Activated CD4-positive, alpha-beta T cell treated with anti-CD3 and anti-CD28 coated beads for 36 hours (primary cell): ENCODE data around the gene UBE2K. TPM values are rescaled to one million over a fixed set of nuclear protein-coding genes. Genes with fewer than 3 reads are reported as not detected.
"Not testable (repeated sequence)": the region's sequence is repeated elsewhere in the genome, so short reads cannot be mapped to it uniquely, and the experiment has no call there.

ENCODE experiments used
- ATAC-seq: fragments of 200-7000 bp; cut with Tn5 transposase; one replicate; pipeline ENCODE4 v1.10.0; 2021; ENCODE audit warnings: mild to moderate bottlenecking, moderate library complexity
- CTCF ChIA-PET: fragments of 350-600 bp; sonication (Branson Sonifier 250); formaldehyde crosslinking; loops from one replicate; lab custom pipeline; 2021; ENCODE audit warnings: antibody characterized with exemption; lab: Charles Lee
- POLR2A ChIA-PET: fragments of 350-600 bp; sonication (Branson Sonifier 250); formaldehyde crosslinking; loops from one replicate; lab custom pipeline; 2021; ENCODE audit warnings: antibody characterized with exemption, inconsistent platforms; lab: Charles Lee
- DNase-seq: peaks from one replicate; pipeline ENCODE4 v3.0.0-alpha.2; 2020
- H3K27ac Mint-ChIP-seq: one replicate; pipeline ENCODE4 v1.8.0; 2021; ENCODE audit warnings: mixed read lengths
- H3K27me3 Mint-ChIP-seq: one replicate; pipeline ENCODE4 v1.8.0; 2021; ENCODE audit warnings: mixed read lengths
- H3K36me3 Mint-ChIP-seq: one replicate; pipeline ENCODE4 v1.8.0; 2021; ENCODE audit warnings: low read depth, mixed read lengths
- H3K4me1 Mint-ChIP-seq: one replicate; pipeline ENCODE4 v1.8.0; 2021; ENCODE audit warnings: mixed read lengths
- H3K4me3 Mint-ChIP-seq: one replicate; pipeline ENCODE4 v1.8.0; 2021; ENCODE audit warnings: mild to moderate bottlenecking, moderate library complexity, mixed read lengths
- H3K9me3 Mint-ChIP-seq: one replicate; pipeline ENCODE4 v1.8.0; 2021; ENCODE audit warnings: low read depth, mixed read lengths
- intact Hi-C, 2 experiments: fragments of 100-400 bp; cut with DNase I in 1 of 2; cut with micrococcal nuclease in 1 of 2; formaldehyde crosslinking; loops; one replicate each; pipeline versions ENCODE4 v1.14.2 to v1.15.1; 2022 to 2024; cut with DNase I, micrococcal nuclease
- total RNA-seq, 2 experiments: library from RNA; stranded (reverse); gene quantifications; one replicate each; pipeline ENCODE4 v1.2.3, GENCODE V29; 2021

UBE2K gene
- total RNA-seq, 2 experiments from 2014 or later: 87.2 to 122 TPM

DNA sequence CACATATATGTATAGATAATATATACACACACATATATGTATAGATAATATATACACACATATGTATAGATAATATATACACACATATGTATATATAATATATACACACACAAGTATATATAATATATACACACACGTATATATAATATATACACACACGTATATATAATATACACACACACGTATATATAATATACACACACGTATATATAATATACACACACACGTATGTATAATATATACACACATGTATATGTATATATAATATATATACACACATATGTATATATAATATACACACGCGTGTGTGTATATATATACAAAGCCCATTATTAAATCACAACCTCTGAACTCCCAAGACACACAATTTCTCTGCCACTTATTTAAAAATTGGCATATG is 8.0 kb upstream of the UBE2K start:
- H3K36me3 Mint-ChIP-seq: no peaks in the 10 kb centered on the region
- no peak for DNase-seq
- POLR2A ChIA-PET: no interaction called here

DNA sequence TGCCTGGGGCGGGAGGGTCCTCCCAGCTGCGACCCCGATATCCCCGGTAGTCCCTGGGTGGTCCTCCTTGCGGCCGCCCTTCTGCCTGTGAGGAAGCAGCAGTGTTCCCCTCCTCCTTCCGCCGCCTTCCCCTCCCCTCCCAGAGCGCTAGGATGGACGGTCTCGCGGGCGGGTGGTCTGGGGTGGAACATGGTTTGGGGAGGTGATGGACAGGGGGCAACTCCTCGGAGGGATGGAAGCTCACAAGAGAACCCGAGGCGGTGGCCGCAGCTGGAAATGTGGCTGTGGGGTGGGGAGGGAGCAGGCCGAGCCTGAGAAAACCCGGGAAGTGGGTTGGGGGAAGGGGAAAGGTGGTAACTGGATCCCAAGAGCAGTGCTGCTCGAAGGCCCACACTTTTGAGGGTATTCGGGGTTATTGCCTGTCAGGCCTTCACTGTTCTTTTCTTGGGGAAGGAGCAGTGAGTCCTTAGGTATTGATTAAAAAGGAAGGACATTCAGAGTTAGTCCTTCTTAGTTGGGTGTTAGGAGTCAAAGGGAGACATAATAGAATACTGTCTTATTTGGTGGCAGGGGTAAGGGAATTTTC is 581 bp downstream of the UBE2K start:
- intact Hi-C loops: loop anchor here (1.0 to 10.0 kb wide), 12 partner anchors 49 to 618 kb away; partner anchors contain the start of genes LIAS (in 2 of the 2), N4BP2 (in 1 of the 2), RFC1 (in 1 of the 2) and RHOH (in 1 of the 2)
- ChIA-PET POLR2A (no interaction called here), CTCF (interaction anchor here (0.5 to 1.0 kb wide), 4 partner anchors 18 to 151 kb away, joined by 3 to 4 read pairs (median 3); no protein-coding TSS in a partner anchor)
- Mint-ChIP-seq H3K27ac (peak overlapping the region; percentile 99), H3K4me3 (peak overlapping the region; percentile 99), H3K9me3 (no peaks in the 10 kb centered on the region), H3K27me3 (no peaks in the 10 kb centered on the region), H3K4me1 (peaks cover 28% of the 10 kb centered on the region), H3K36me3 (peaks cover 14% of the 10 kb centered on the region)
- DNase-seq: no peak
- peak; percentile 23 for ATAC-seq

More for the DNA sequence above, 8.0 kb upstream of the UBE2K start:
- no peak overlapping the region for H3K27ac Mint-ChIP-seq
- intact Hi-C loops: loop anchor here in 1 of 2 experiments (10.0 kb wide), 1 partner anchor 125 kb away; no protein-coding TSS in a partner anchor
- no peaks in the 10 kb centered on the region for H3K9me3 Mint-ChIP-seq
- no peaks in the 10 kb centered on the region for H3K27me3 Mint-ChIP-seq
- no peak for ATAC-seq
- no peak overlapping the region for H3K4me3 Mint-ChIP-seq
- no peaks in the 10 kb centered on the region for H3K4me1 Mint-ChIP-seq
- CTCF ChIA-PET: no interaction called here

DNA sequence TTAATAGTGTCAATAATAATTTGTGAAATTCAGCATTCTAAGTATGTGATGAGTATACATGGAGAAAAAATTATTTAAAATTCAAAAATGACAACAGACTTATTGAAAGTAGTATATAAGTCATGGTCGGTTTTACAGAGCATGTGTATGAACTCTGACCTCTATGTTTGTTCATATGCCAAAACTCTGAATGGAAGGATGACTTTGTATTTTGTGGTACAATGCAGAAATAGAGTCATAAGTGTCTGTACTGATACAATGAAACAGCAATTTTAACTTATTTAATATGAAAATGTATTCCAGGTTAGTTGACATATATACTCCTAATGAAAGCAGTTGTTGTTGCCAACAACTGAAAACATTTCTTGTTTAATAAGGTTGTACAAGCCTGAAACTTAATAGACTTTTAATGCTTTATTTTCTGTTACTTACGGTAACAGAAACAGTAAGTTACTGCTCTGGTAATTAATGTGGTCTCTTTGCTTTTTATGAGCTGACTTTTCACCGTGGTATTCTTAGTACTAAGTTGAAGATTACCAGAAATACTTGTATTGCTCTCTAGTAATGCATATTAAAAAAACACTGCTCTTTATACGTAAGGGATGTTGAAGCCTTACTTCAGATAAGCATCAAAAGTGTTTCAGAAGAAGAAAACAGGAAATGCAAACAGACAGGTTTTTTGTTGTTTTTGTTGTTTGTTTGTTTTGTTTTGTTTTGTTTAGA is 1.9 kb downstream of the UBE2K start:
- intact Hi-C loops: loop anchor here (1.0 to 10.0 kb wide), 9 partner anchors 13 to 617 kb away; partner anchors contain the start of genes LIAS (in 1 of the 2), N4BP2 (in 1 of the 2), RFC1 (in 1 of the 2) and RHOH (in 1 of the 2)
- Mint-ChIP-seq H3K27me3 (no peaks in the 10 kb centered on the region), H3K4me1 (peaks cover 28% of the 10 kb centered on the region), H3K9me3 (no peaks in the 10 kb centered on the region), H3K36me3 (peaks cover 15% of the 10 kb centered on the region), H3K27ac (peak overlapping the region; percentile 99), H3K4me3 (peak overlapping the region; percentile 99)
- ATAC-seq (peak; percentile 36), DNase-seq (no peak)
- POLR2A ChIA-PET: interaction anchor here (0.6 kb wide), 1 partner anchor 723 kb away, joined by 3 read pairs; no protein-coding TSS in a partner anchor
- CTCF ChIA-PET: interaction anchor here (0.6 to 0.9 kb wide), 3 partner anchors 236 to 1203 kb away, joined by 3 read pairs; no protein-coding TSS in a partner anchor

DNA sequence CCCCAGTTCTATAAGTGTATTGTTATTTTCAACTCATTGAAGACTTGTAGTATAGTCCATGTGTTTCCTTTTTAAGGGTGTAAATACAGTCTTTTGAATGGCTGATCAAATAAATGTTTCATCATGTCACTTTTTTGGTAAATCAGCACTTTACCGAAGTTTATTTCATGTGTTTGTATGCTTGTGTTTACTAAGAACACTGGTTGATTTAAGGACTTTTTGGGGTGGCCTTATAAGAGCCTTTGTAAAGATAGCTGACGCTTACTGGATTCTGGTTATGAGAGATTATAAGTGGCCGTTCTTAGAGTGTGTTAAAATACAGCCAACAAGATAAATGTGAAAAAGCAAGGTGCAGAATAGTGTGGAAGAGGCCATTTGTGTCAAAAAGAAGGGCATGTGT is 2.6 kb downstream of the UBE2K start:
- Mint-ChIP-seq H3K4me1 (peaks cover 30% of the 10 kb centered on the region), H3K27me3 (no peaks in the 10 kb centered on the region), H3K4me3 (peak overlapping the region; percentile 99), H3K27ac (peak overlapping the region; percentile 64), H3K36me3 (peaks cover 21% of the 10 kb centered on the region), H3K9me3 (no peaks in the 10 kb centered on the region)
- POLR2A ChIA-PET: interaction anchor here (0.6 to 0.7 kb wide), 2 partner anchors 24 to 722 kb away, joined by 3 to 5 read pairs; no protein-coding TSS in a partner anchor
- CTCF ChIA-PET: interaction anchor here (0.6 to 0.9 kb wide), 3 partner anchors 237 to 1202 kb away, joined by 3 read pairs; no protein-coding TSS in a partner anchor
- intact Hi-C loops: loop anchor here in 1 of 2 experiments (1.0 kb wide), 1 partner anchor 13 kb away; no protein-coding TSS in a partner anchor
- DNase-seq (no peak), ATAC-seq (no peak)

DNA sequence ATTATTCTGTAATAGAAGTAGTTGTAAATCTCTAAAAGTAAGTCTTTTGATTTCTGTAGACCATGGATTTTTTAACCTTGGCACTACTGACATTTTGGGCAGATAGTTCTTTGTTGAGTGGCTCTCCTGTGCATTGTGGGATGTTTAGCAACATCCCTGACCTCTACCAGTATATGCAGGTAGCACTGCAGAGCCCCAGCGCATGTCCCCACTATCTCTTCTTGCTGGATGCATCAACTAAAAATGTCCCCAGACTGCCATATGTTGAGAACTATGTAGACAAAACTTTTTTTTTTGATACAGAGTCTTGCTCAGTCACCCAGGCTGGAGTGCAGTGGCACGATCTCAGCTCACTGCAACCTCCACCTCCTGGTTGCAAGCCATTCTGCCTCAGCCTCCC is 4.8 kb downstream of the UBE2K start:
- CTCF ChIA-PET: interaction anchor here (0.8 to 0.9 kb wide), 2 partner anchors 24 to 991 kb away, joined by 3 read pairs; no protein-coding TSS in a partner anchor
- no peak overlapping the region for H3K4me3 Mint-ChIP-seq
- intact Hi-C loops: no loop called here

DNA sequence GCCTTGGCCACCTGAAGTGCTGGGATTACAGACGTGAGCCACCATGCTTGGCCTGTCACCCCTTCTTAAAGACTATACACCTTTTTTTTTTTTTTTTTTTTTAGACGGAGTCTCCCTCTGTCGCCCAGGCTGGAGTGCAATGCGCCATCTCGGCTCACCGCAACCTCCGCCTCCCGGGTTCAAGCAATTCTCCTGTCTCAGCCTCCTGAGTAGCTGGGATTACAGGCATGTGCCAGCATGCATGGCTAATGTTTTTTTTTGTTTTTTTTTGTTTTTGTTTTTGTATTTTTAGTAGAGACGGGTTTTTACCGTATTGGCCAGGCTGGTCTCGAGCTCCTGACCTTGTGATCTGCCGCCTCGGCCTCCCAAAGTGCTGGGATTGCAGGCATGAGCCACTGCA is 6.9 kb downstream of the UBE2K start:
- CTCF ChIA-PET: interaction anchor here (0.7 kb wide), 2 partner anchors 9 to 110 kb away, joined by 3 to 5 read pairs; no protein-coding TSS in a partner anchor
- not testable (repeated sequence) for ATAC-seq, H3K4me3 Mint-ChIP-seq

More for the DNA sequence above, 4.8 kb downstream of the UBE2K start:
- Mint-ChIP-seq H3K27me3 (no peaks in the 10 kb centered on the region), H3K9me3 (no peaks in the 10 kb centered on the region), H3K27ac (no peak overlapping the region), H3K4me1 (peaks cover 33% of the 10 kb centered on the region), H3K36me3 (peaks cover 20% of the 10 kb centered on the region)
- ATAC-seq (no peak), DNase-seq (no peak)
- POLR2A ChIA-PET: no interaction called here

DNA sequence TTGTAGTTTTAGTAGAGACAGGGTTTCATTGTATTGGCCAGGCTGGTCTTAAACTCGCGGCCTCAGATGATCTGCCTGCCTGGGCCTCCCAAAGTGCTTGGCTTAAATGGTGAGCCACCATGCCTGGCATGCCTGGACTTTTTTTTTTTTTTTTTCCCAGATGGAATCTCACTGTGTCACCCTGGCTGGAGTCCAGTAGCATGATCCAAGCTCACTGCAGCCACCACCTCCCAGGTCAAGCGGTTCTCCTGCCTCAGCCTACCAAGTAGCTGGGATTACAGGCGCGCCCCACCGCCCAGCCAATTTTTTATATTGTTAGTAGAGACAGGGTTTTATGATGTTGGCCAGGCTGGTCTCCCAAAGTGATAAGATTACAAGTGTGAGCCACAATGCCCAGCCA is 8.4 kb downstream of the UBE2K start:
- H3K4me1 Mint-ChIP-seq: peaks cover 41% of the 10 kb centered on the region
- H3K27ac Mint-ChIP-seq: no peak overlapping the region
- no peaks in the 10 kb centered on the region for H3K9me3 Mint-ChIP-seq
- H3K36me3 Mint-ChIP-seq: peaks cover 9% of the 10 kb centered on the region
- intact Hi-C loops: no loop called here
- CTCF ChIA-PET: interaction anchor here (0.6 kb wide), 2 partner anchors 10 to 118 kb away, joined by 3 to 4 read pairs; no protein-coding TSS in a partner anchor
- ATAC-seq (peak; percentile 50), DNase-seq (no peak)
- H3K4me3 Mint-ChIP-seq: no peak overlapping the region
- POLR2A ChIA-PET: no interaction called here
- no peaks in the 10 kb centered on the region for H3K27me3 Mint-ChIP-seq

More for the DNA sequence above, 6.9 kb downstream of the UBE2K start:
- H3K9me3 Mint-ChIP-seq, H3K27ac Mint-ChIP-seq, H3K27me3 Mint-ChIP-seq, intact Hi-C loops, DNase-seq: not testable (repeated sequence)
- H3K4me1 Mint-ChIP-seq: peaks cover 45% of the 10 kb centered on the region
- peaks cover 13% of the 10 kb centered on the region for H3K36me3 Mint-ChIP-seq
- POLR2A ChIA-PET: interaction anchor here (0.7 kb wide), 1 partner anchor 173 kb away, joined by 8 read pairs; no protein-coding TSS in a partner anchor

DNA sequence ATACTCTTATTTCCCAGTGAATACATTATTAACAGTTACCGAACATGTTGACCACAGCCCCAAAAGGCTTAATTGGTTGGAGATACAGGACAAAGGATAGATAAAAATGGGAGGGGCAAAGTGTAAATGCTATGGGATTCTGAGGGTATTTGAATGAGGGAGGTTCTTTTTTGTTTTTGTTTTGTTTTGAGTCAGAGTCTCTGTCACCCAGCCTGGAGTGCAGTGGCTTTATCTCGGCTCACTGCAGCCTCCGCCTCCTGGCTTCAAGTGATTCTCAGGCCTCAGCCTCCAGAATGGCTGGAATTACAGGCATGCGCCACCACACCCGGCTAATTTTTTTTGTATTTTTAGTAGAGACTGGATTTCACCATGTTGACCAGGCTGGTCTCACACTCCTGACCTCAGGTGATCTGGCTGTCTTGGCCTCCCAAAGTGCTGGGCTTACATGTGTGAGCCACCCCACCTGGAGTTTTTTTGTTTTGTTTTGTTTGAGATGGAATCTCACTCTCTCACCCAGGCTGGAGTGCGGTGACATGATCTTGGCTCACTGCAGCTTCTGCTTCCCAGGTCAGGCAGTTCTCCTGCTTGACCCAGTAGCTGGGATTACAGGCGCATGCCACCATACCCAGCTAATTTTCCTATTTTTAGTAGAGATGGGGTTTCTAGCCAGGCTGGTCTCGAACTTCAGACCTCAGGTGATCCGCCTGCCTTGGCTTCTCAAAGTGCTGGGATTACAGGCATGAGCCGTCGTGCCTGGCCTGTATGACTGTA is 9.0 kb downstream of the UBE2K start:
- ChIA-PET CTCF (interaction anchor here (0.8 kb wide), 1 partner anchor 31 kb away, joined by 3 read pairs; no protein-coding TSS in a partner anchor), POLR2A (no interaction called here)
- no peak overlapping the region for H3K27ac Mint-ChIP-seq
- peak; percentile 89 for ATAC-seq
- H3K4me1 Mint-ChIP-seq: peaks cover 43% of the 10 kb centered on the region
- peak; percentile 41 for DNase-seq
- H3K9me3 Mint-ChIP-seq: no peaks in the 10 kb centered on the region
- H3K36me3 Mint-ChIP-seq: peaks cover 14% of the 10 kb centered on the region
- intact Hi-C loops: no loop called here
- no peak overlapping the region for H3K4me3 Mint-ChIP-seq
- H3K27me3 Mint-ChIP-seq: no peaks in the 10 kb centered on the region

DNA sequence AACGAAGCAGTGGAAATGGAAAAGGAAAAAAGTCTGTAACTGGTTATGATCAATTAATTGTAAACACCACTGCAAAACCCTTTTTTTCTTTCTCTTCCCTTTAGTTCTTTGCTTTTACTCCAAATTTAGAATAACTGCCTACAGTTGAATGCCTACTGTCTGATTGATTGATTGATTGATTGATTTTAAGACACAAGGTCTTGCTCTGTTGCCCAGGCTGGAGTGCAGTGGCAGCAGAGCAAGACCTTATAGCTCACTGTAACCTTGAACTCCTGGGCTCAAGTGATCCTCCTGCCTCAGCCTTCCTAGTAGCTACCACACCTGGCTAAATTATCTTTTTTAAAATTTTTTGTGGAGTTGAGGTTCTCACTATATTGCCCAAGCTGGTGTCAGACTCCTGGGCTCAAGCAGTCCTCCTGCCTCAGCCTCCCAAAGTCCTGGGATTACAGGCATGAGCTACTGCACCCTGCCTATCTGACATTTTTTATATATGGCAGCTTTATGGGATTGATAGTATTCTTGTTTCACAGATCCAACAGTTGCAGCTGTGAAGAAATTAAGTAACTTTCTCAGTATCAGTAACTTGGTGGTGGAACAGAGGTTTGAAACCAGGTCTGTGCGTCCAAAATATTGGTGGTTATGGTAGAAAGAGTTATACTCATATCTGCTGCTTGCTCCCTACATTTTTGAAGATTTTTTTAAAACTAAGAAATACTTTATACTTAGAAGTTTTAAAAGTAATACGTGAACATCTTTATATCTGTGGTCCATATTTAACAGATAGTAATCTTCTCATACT is 12.4 kb downstream of the UBE2K start:
- Mint-ChIP-seq H3K27ac (no peak overlapping the region), H3K4me1 (peaks cover 55% of the 10 kb centered on the region), H3K9me3 (no peaks in the 10 kb centered on the region), H3K27me3 (no peaks in the 10 kb centered on the region), H3K36me3 (peaks cover 17% of the 10 kb centered on the region), H3K4me3 (no peak overlapping the region)
- DNase-seq: no peak
- intact Hi-C loops: no loop called here
- ChIA-PET CTCF (interaction anchor here (0.6 to 0.9 kb wide), 2 partner anchors 9 to 249 kb away, joined by 3 to 4 read pairs; no protein-coding TSS in a partner anchor), POLR2A (no interaction called here)
- ATAC-seq: no peak
